ENCODE data around the gene CDH23.

DNA sequence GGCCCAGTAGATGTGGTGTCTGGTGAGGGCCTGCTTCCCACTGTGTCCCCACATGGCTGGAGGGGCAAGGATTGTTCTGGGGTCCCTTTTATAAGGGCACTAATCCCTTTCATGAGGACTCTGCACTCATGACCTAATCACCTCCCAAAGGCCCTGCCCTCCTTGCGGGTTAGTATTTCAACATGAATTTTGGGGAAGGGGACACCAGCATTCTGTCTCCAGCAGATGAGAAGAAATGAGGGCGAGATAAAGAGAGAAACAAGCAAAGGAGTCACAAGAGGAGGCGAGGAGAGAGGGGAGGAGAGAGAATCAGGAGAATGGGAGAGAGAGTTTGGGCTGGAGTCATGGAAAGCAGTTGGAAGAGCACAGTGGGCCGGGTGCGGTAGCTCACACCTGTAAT lies 239.1 kb downstream of the CDH23 start:
- no peak for TF ChIP-seq TP53 (CRISPR knock-in tag; IDR thresholded peaks at IDR 0.05)
- TF ChIP-seq, protein P1, sequence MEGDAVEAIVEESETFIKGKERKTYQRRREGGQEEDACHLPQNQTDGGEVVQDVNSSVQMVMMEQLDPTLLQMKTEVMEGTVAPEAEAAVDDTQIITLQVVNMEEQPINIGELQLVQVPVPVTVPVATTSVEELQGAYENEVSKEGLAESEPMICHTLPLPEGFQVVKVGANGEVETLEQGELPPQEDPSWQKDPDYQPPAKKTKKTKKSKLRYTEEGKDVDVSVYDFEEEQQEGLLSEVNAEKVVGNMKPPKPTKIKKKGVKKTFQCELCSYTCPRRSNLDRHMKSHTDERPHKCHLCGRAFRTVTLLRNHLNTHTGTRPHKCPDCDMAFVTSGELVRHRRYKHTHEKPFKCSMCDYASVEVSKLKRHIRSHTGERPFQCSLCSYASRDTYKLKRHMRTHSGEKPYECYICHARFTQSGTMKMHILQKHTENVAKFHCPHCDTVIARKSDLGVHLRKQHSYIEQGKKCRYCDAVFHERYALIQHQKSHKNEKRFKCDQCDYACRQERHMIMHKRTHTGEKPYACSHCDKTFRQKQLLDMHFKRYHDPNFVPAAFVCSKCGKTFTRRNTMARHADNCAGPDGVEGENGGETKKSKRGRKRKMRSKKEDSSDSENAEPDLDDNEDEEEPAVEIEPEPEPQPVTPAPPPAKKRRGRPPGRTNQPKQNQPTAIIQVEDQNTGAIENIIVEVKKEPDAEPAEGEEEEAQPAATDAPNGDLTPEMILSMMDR (IDR thresholded peaks at IDR 0.05), result no peak
- TF ChIP-seq BHLHE40 (IDR thresholded peaks at IDR 0.05; ENCODE audit: low read depth, low read length), result no peak
- TF ChIP-seq, protein P2, sequence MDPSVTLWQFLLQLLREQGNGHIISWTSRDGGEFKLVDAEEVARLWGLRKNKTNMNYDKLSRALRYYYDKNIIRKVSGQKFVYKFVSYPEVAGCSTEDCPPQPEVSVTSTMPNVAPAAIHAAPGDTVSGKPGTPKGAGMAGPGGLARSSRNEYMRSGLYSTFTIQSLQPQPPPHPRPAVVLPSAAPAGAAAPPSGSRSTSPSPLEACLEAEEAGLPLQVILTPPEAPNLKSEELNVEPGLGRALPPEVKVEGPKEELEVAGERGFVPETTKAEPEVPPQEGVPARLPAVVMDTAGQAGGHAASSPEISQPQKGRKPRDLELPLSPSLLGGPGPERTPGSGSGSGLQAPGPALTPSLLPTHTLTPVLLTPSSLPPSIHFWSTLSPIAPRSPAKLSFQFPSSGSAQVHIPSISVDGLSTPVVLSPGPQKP (IDR thresholded peaks at IDR 0.05; ENCODE audit: low read depth, low read length), result no peak
- TF ChIP-seq RCOR1 (IDR thresholded peaks at IDR 0.05; ENCODE audit: low read depth, low read length), result no peak
- TF ChIP-seq NR3C1 (IDR thresholded peaks at IDR 0.05), result no peak
- no peak for TF ChIP-seq NPAS2 (CRISPR knock-in tag; IDR thresholded peaks at IDR 0.05; ENCODE audit: borderline replicate concordance)

Data from A549 (cell line).